Upper lobe of left lung (tissue), 6 donors: ENCODE results near the gene PTPN13. TPM values are rescaled to one million over a fixed set of nuclear protein-coding genes. Genes with fewer than 3 reads are reported as not detected.

ENCODE experiments used
- ATAC-seq, 2 donors: fragments of 200-7000 bp; cut with Tn5 transposase; one replicate each; pipeline ENCODE4 v1.9.1; 2022; ENCODE audit warnings: mild to moderate bottlenecking in 2 of 2, moderate library complexity in 2 of 2; ENCODE audit not compliant: low FRiP score in 2 of 2
- DNase-seq, 2 donors: peaks; one replicate each; pipeline ENCODE4 v3.0.0-alpha.2; 2019 to 2020
- H3K27ac ChIP-seq, 4 donors: fragments of 200-600 bp; sonication (generic); one replicate each; pipeline ENCODE4 v1.5.1; 2016 to 2019
- H3K27me3 ChIP-seq, 4 donors: fragments of 200-600 bp; sonication (generic); one replicate each; pipeline ENCODE4 v1.5.1; 2017 to 2019
- H3K36me3 ChIP-seq, 4 donors: fragments of 200-600 bp; sonication (generic); one replicate each; pipeline ENCODE4 v1.5.1; 2016 to 2019
- H3K4me1 ChIP-seq, 4 donors: fragments of 200-600 bp; sonication (generic); one replicate each; pipeline ENCODE4 v1.5.1; 2018 to 2019
- H3K4me3 ChIP-seq, 4 donors: fragments of 200-600 bp; sonication (generic); one replicate each; pipeline ENCODE4 v1.5.1; 2017 to 2019; ENCODE audit warnings: mild to moderate bottlenecking in 2 of 4, moderate library complexity in 1 of 4
- H3K9me3 ChIP-seq, 4 donors: fragments of 200-600 bp; sonication (generic); one replicate each; pipeline ENCODE4 v1.5.1; 2018 to 2019
- EP300 ChIP-seq, 4 donors: sonication (generic); formaldehyde crosslinking; IDR thresholded peaks; one replicate each; pipeline ENCODE4 v1.5.1; 2017; ENCODE audit warnings: antibody characterized with exemption in 4 of 4, control low read depth in 2 of 4
- POLR2A ChIP-seq, 4 donors: fragments of 450-650 bp; IDR thresholded peaks; one replicate each; pipeline ENCODE4 v1.5.1; 2016 to 2017; ENCODE audit warnings: antibody characterized with exemption in 4 of 4, mild to moderate bottlenecking in 2 of 4
- POLR2AphosphoS5 ChIP-seq, 2 donors: sonication (generic); formaldehyde crosslinking; IDR thresholded peaks; one replicate each; pipeline ENCODE4 v1.5.1; 2017; ENCODE audit warnings: antibody characterized with exemption in 2 of 2
- WGBS, 2 donors: methylation state at CpG; one replicate each; pipeline ENCODE4 v1.1.5; 2017 to 2018; 5-methylcytosine and 5-hydroxymethylcytosine counted together
- total RNA-seq, 6 donors: library from RNA; depleted of rRNA in 4 of 6; stranded (reverse); fragments of >200 nt in 4 of 6; gene quantifications; one replicate each; pipeline versions ENCODE4 v1.1.0 to v1.2.1, GENCODE V29; 2016 to 2021
- TF ChIP-seq, protein P1 (sequence below), 6 experiments: fragments of 450-650 bp in 4 of 6; fragments of 200-600 bp in 2 of 6; sonication (generic) in 2 of 6; IDR thresholded peaks; one replicate each; pipeline ENCODE4 v1.5.1; 2016 to 2019; ENCODE audit warnings: antibody characterized with exemption in 6 of 6
- donor health status: DM: no; HTN: no; CAD: no; lungs with moderate emphysema.
- donor health status: DM: no; HTN: yes; CAD: no; lungs with severe emphysema.

Gene PTPN13
- total RNA-seq, 6 donors from 2014 or later = 50.1 to 163 (median 96.7) TPM

DNA sequence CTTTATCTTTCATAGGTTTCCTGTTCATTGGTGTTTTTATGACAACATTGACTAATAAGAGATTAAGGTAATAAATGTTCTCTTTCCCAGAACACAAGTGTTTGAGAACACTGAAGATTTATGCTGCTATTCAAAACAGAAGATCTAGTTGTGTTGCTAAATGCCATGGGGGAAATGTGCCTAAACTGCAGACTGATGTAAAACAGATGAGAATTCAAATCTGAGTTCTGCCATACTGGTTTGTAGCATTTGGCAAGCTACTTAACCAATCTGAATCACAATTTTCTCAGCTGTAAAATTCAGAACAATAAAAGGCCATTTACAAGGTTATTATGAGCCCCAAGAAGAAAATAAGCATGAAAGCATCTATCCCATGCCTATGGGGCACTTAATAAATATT is 252.8 kb downstream of the PTPN13 start:
- TF ChIP-seq, protein P1, sequence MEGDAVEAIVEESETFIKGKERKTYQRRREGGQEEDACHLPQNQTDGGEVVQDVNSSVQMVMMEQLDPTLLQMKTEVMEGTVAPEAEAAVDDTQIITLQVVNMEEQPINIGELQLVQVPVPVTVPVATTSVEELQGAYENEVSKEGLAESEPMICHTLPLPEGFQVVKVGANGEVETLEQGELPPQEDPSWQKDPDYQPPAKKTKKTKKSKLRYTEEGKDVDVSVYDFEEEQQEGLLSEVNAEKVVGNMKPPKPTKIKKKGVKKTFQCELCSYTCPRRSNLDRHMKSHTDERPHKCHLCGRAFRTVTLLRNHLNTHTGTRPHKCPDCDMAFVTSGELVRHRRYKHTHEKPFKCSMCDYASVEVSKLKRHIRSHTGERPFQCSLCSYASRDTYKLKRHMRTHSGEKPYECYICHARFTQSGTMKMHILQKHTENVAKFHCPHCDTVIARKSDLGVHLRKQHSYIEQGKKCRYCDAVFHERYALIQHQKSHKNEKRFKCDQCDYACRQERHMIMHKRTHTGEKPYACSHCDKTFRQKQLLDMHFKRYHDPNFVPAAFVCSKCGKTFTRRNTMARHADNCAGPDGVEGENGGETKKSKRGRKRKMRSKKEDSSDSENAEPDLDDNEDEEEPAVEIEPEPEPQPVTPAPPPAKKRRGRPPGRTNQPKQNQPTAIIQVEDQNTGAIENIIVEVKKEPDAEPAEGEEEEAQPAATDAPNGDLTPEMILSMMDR (IDR thresholded peaks at IDR 0.05) = no peak
- TF ChIP-seq POLR2A (IDR thresholded peaks at IDR 0.05) = no peak
- no peak for TF ChIP-seq POLR2AphosphoS5 (IDR thresholded peaks at IDR 0.05)
- TF ChIP-seq EP300 (IDR thresholded peaks at IDR 0.05) = no peak
- DNase-seq (no peak), ATAC-seq (no peak)
- Histone ChIP-seq H3K4me1 (no peaks in the 10 kb centered on the region), H3K36me3 (no peaks in the 10 kb centered on the region), H3K27ac (no peak overlapping the region), H3K27me3 (no peaks in the 10 kb centered on the region), H3K4me3 (no peak overlapping the region), H3K9me3 (no peaks in the 10 kb centered on the region)

DNA sequence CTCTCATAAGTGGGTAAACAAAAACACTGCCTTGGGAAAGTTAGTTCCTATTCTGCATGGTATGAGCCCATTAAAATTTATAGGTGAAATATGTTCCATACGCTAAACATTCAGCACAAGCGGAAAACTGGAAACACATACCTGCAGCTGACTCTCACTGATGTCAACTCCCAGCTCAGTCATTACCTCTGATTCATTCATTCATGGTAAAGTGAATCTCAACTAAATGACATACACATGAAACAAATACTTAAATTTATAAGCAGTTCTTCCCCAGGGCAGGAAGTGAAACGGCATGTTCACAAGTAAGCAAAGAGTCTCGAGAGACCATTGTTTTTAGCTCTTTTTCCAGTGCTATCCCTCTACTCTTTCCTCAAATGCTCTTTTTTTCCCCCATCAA is 253.5 kb downstream of the PTPN13 start:
- H3K36me3 ChIP-seq = no peaks in the 10 kb centered on the region
- H3K4me3 ChIP-seq = no peak overlapping the region
- DNase-seq (no peak), ATAC-seq (no peak)
- no peak for TF ChIP-seq POLR2AphosphoS5 (IDR thresholded peaks at IDR 0.05)
- TF ChIP-seq, protein P1 (IDR thresholded peaks at IDR 0.05) = no peak
- TF ChIP-seq POLR2A (IDR thresholded peaks at IDR 0.05) = no peak
- H3K9me3 ChIP-seq = no peaks in the 10 kb centered on the region
- no peaks in the 10 kb centered on the region for H3K4me1 ChIP-seq
- H3K27me3 ChIP-seq = no peaks in the 10 kb centered on the region
- 70 to 84% methylated on average over 4 of the region's 4 CpGs for WGBS, 2 donors
- H3K27ac ChIP-seq = no peak overlapping the region

DNA sequence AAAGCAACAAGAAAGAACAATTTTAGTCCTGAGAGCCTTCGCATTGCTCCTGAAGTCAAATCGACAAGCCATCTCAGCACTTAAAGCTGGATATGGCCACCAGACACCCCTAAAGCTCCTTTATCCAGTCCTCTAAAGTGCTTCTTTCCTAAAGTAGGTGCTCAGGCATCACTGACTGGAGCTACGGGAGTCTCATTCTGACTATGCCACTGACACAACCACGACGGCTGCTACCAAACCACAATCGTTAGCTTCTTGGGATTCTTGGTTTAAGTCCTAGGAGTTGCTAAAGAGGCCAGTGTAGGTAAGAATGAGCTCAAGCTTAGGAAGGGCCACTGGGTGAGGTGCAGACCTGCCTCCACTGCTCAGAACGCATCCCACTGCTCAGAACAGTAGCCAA is 254.0 kb downstream of the PTPN13 start:
- TF ChIP-seq POLR2A (IDR thresholded peaks at IDR 0.05) = no peak
- no peak for TF ChIP-seq EP300 (IDR thresholded peaks at IDR 0.05)
- TF ChIP-seq POLR2AphosphoS5 (IDR thresholded peaks at IDR 0.05) = no peak
- TF ChIP-seq, protein P1 (IDR thresholded peaks at IDR 0.05) = no peak
- no peaks in the 10 kb centered on the region for H3K9me3 ChIP-seq
- H3K4me1 ChIP-seq = no peaks in the 10 kb centered on the region
- ATAC-seq (no peak), DNase-seq (no peak)
- WGBS, 2 donors = 71 to 76% methylated on average over 6 to 7 of the region's 7 CpGs
- no peak overlapping the region for H3K27ac ChIP-seq
- H3K27me3 ChIP-seq = no peaks in the 10 kb centered on the region
- H3K36me3 ChIP-seq = no peaks in the 10 kb centered on the region
- H3K4me3 ChIP-seq = no peak overlapping the region

DNA sequence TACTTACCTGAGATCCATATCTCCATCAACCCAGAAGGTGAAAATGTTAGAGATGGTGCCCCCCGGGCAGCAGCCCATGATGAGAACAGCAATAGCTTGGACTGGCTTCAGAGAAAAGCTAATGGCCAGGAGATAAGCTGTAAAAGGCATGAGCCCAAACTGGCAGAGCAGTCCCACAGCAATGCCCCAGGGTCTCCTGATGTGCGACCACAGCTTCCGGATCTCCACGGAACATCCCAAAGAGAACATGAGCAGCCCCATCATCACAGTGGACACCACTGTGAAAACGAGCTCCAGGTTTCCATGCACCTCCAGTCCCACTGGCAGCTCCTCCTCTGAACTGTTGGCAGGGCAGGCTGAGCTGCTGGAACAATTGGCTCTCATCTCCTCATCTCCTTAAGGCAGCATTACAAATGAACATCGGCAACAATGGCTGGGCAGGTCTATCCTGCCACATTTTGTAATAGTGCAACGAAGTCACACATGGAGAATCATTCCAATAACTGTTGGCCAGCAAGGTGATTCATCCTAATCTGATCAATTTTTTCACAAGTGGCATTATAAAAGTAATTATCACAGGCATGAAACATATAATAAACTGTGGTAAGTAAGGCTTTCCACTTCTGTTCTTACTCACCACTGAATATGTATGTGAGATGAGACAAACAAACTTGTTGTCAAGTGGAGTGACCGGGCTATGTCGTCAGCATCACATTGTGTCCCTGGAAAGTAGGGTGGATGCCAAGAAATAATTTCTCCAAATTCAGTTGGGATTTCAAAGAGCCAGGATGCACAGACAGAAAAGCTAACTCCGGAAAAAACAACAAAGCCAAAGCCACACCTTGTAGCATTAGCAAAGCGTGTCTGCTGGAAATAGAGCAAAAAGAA is 254.9 kb downstream of the PTPN13 start, which contains the start of gene SLC10A6:
Gene SLC10A6 (minus strand): TSS at position 653 of the 888 bp plus-strand sequence. CDS start 269 bp downstream, at position 384.
- Histone ChIP-seq H3K36me3 (no peaks in the 10 kb centered on the region), H3K4me1 (no peaks in the 10 kb centered on the region), H3K4me3 (no peak within 1 kb of the TSS), H3K27me3 (no peaks in the 10 kb centered on the region), H3K9me3 (no peaks in the 10 kb centered on the region), H3K27ac (no peak within 1 kb of the TSS)
- DNase-seq (no peak), ATAC-seq (peak in 1 of 2 donors; percentile 46)
- WGBS, 2 donors = 77 to 85% methylated on average over 11 of the region's 11 CpGs
- TF ChIP-seq POLR2AphosphoS5 (IDR thresholded peaks at IDR 0.05) = no peak
- TF ChIP-seq, protein P1 (IDR thresholded peaks at IDR 0.05) = no peak
- no peak for TF ChIP-seq POLR2A (IDR thresholded peaks at IDR 0.05)
- TF ChIP-seq EP300 (IDR thresholded peaks at IDR 0.05) = no peak
